ENCODE measurements around the gene ADAM29. TPM values are rescaled to one million over a fixed set of nuclear protein-coding genes. Genes with fewer than 3 reads are reported as not detected.

ADAM29 gene
- total RNA-seq, 1 experiment from 2014 or later = not detected

DNA sequence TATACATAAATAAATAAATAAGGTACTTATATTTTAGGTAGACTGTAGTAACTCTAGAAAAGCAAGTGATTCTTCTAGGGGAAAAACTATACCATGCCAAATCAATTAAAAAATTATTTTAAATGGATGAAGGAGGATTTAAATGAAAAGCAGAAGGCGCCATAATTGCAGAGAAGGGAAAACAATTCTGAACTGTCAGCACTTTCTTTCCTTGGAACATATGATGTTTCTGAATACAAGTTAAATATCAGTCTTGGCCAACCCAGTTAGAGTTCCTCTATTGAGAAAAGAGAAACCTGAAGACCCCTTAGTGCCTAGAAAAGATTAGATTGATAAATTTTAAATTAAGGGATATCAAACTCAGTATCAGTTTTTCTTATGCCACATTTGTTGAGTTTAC lies 75.8 kb downstream of the ADAM29 start:
- no peak overlapping the region for H3K4me3 ChIP-seq (ENCODE audit: low read depth, low read length)
- DNase-seq = no peak
- Mint-ChIP-seq H3K4me1 (ENCODE audit: low read depth, unreplicated experiment) (no peaks in the 10 kb centered on the region), H3K9me3 (ENCODE audit: unreplicated experiment) (no peaks in the 10 kb centered on the region), H3K4me3 (ENCODE audit: unreplicated experiment) (no peak overlapping the region), H3K36me3 (ENCODE audit: insufficient read depth, unreplicated experiment) (no peaks in the 10 kb centered on the region), H3K27ac (ENCODE audit: unreplicated experiment) (no peak overlapping the region), H3K27me3 (ENCODE audit: insufficient read depth, unreplicated experiment) (peaks cover 2% of the 10 kb centered on the region)
- H3K9me3 ChIP-seq = no peaks in the 10 kb centered on the region
- BruUV-seq (replicated peaks) = no TSS peak
- no peaks in the 10 kb centered on the region for H3K36me3 ChIP-seq (ENCODE audit: control insufficient read depth, insufficient read depth, low read length)
- POLR2A ChIA-PET = no interaction called here
- no peaks in the 10 kb centered on the region for H3K27me3 ChIP-seq (replicated peaks; ENCODE audit: control insufficient read depth, insufficient read depth, low read length)
- H3K4me1 ChIP-seq = no peaks in the 10 kb centered on the region
- intact Hi-C loops (cut with micrococcal nuclease; ENCODE audit: unreplicated experiment) = no loop called here
- CTCF ChIA-PET = no interaction called here
- TF ChIP-seq, protein P1, sequence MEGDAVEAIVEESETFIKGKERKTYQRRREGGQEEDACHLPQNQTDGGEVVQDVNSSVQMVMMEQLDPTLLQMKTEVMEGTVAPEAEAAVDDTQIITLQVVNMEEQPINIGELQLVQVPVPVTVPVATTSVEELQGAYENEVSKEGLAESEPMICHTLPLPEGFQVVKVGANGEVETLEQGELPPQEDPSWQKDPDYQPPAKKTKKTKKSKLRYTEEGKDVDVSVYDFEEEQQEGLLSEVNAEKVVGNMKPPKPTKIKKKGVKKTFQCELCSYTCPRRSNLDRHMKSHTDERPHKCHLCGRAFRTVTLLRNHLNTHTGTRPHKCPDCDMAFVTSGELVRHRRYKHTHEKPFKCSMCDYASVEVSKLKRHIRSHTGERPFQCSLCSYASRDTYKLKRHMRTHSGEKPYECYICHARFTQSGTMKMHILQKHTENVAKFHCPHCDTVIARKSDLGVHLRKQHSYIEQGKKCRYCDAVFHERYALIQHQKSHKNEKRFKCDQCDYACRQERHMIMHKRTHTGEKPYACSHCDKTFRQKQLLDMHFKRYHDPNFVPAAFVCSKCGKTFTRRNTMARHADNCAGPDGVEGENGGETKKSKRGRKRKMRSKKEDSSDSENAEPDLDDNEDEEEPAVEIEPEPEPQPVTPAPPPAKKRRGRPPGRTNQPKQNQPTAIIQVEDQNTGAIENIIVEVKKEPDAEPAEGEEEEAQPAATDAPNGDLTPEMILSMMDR (IDR thresholded peaks at IDR 0.05; ENCODE audit: insufficient read depth in 1 of 2, low read depth in 1 of 2, low read length in 1 of 2, severe bottlenecking in 1 of 2, unreplicated experiment in 1 of 2) = no peak

- no peak for DNase-seq
- Histone ChIP-seq H3K9me3 (no peaks in the 10 kb centered on the region), H3K4me3 (ENCODE audit: low read depth, low read length) (no peak overlapping the region), H3K27me3 (replicated peaks; ENCODE audit: control insufficient read depth, insufficient read depth, low read length) (no peaks in the 10 kb centered on the region), H3K36me3 (ENCODE audit: control insufficient read depth, insufficient read depth, low read length) (no peaks in the 10 kb centered on the region), H3K4me1 (no peaks in the 10 kb centered on the region)
- H3K4me3 Mint-ChIP-seq (ENCODE audit: unreplicated experiment) = no peak overlapping the region
- intact Hi-C loops (cut with micrococcal nuclease; ENCODE audit: unreplicated experiment) = no loop called here
- ChIA-PET POLR2A (no interaction called here), CTCF (no interaction called here)
- no TSS peak for BruUV-seq (replicated peaks)
- no peaks in the 10 kb centered on the region for H3K36me3 Mint-ChIP-seq (ENCODE audit: insufficient read depth, unreplicated experiment)
- peaks cover 4% of the 10 kb centered on the region for H3K27me3 Mint-ChIP-seq (ENCODE audit: insufficient read depth, unreplicated experiment)
- no peaks in the 10 kb centered on the region for H3K4me1 Mint-ChIP-seq (ENCODE audit: low read depth, unreplicated experiment)
- TF ChIP-seq, protein P1 (IDR thresholded peaks at IDR 0.05; ENCODE audit: insufficient read depth in 1 of 2, low read depth in 1 of 2, low read length in 1 of 2, severe bottlenecking in 1 of 2, unreplicated experiment in 1 of 2) = no peak
- H3K9me3 Mint-ChIP-seq (ENCODE audit: unreplicated experiment) = no peaks in the 10 kb centered on the region
- H3K27ac Mint-ChIP-seq (ENCODE audit: unreplicated experiment) = no peak overlapping the region
Measured at GRCh38 chr4:174996079-174996478, 77.9 kb downstream of the ADAM29 start.

DNA sequence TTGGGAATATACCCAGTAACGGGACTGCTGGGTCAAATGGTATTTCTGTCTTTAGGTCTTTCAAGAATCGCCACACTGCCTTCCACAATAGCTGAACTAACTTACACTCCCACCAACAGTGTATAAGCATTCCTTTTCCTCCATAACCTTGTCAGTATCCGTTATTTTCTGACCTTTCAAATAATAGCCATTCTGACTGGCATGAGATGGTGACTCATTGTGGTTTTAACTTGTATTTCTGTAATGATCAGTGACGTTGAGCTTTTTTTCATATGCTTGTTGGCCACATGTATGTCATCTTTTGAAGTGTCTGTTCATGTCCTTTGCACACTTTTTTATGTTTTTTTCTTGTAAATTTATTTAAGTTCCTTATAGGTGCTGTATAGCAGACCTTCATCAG lies 81.2 kb downstream of the ADAM29 start:
- no peaks in the 10 kb centered on the region for H3K27me3 ChIP-seq (replicated peaks; ENCODE audit: control insufficient read depth, insufficient read depth, low read length)
- H3K36me3 ChIP-seq (ENCODE audit: control insufficient read depth, insufficient read depth, low read length) = no peaks in the 10 kb centered on the region
- intact Hi-C loops (cut with micrococcal nuclease; ENCODE audit: unreplicated experiment) = no loop called here
- no peaks in the 10 kb centered on the region for H3K9me3 ChIP-seq
- BruUV-seq (replicated peaks) = no TSS peak
- Mint-ChIP-seq H3K4me1 (ENCODE audit: low read depth, unreplicated experiment) (no peaks in the 10 kb centered on the region), H3K27me3 (ENCODE audit: insufficient read depth, unreplicated experiment) (peaks cover 4% of the 10 kb centered on the region), H3K27ac (ENCODE audit: unreplicated experiment) (no peak overlapping the region), H3K36me3 (ENCODE audit: insufficient read depth, unreplicated experiment) (no peaks in the 10 kb centered on the region), H3K4me3 (ENCODE audit: unreplicated experiment) (no peak overlapping the region), H3K9me3 (ENCODE audit: unreplicated experiment) (no peaks in the 10 kb centered on the region)
- H3K4me3 ChIP-seq (ENCODE audit: low read depth, low read length) = no peak overlapping the region
- TF ChIP-seq, protein P1 (IDR thresholded peaks at IDR 0.05; ENCODE audit: insufficient read depth in 1 of 2, low read depth in 1 of 2, low read length in 1 of 2, severe bottlenecking in 1 of 2, unreplicated experiment in 1 of 2) = no peak
- ChIA-PET POLR2A (no interaction called here), CTCF (no interaction called here)
- no peak for DNase-seq
- no peaks in the 10 kb centered on the region for H3K4me1 ChIP-seq

Data from Caco-2 (cell line).